Caco-2 (cell line): ENCODE results near the gene NEK11. TPM values are rescaled to one million over a fixed set of nuclear protein-coding genes. Genes with fewer than 3 reads are reported as not detected.

Experiments used
- BruUV-seq: library from RNA; stranded (reverse); fragments of 400-500 nt; replicated peaks from 2 replicates; lab custom pipeline; 2021; lab: Mats Ljungman, UMichigan
- CTCF ChIA-PET: fragments of 300-600 bp; sonication (Branson Sonifier 250); formaldehyde crosslinking; loops from one replicate; lab custom pipeline; 2022; ENCODE audit warnings: antibody characterized with exemption; lab: Charles Lee
- POLR2A ChIA-PET: fragments of 300-600 bp; sonication (Branson Sonifier 250); formaldehyde crosslinking; loops from one replicate; lab custom pipeline; 2022; ENCODE audit warnings: antibody characterized with exemption; lab: Charles Lee
- DNase-seq, 2 experiments: peaks; one replicate each; pipeline versions ENCODE4 v3.0.0 to v3.0.0-alpha.2; 2020 to 2022
- H3K27me3 ChIP-seq: replicated peaks from 2 replicates; pipeline ENCODE4 v1.6.0; 2011; ENCODE audit warnings: low read length; ENCODE audit not compliant: control insufficient read depth, insufficient read depth
- H3K36me3 ChIP-seq: 2 replicates; pipeline ENCODE4 v1.5.1; 2011; ENCODE audit warnings: low read length; ENCODE audit not compliant: control insufficient read depth, insufficient read depth
- H3K4me1 ChIP-seq: fragments of 250-450 bp; sonication (Bioruptor Pico); 2 replicates; pipeline ENCODE4 v1.5.1; 2020; ENCODE audit warnings: mild to moderate bottlenecking
- H3K4me3 ChIP-seq: 2 replicates; pipeline ENCODE4 v1.5.1; 2011; ENCODE audit warnings: low read depth, mild to moderate bottlenecking, control low read depth, low read length
- H3K9me3 ChIP-seq: fragments of 250-450 bp; sonication (Bioruptor Pico); 2 replicates; pipeline ENCODE4 v1.5.1; 2020; ENCODE audit warnings: mild to moderate bottlenecking, moderate library complexity
- H3K27ac Mint-ChIP-seq: one replicate; pipeline ENCODE4 v1.8.0; 2022; ENCODE audit warnings: mixed read lengths; ENCODE audit not compliant: unreplicated experiment
- H3K27me3 Mint-ChIP-seq: one replicate; pipeline ENCODE4 v1.8.0; 2022; ENCODE audit warnings: mixed read lengths; ENCODE audit not compliant: insufficient read depth, unreplicated experiment
- H3K36me3 Mint-ChIP-seq: one replicate; pipeline ENCODE4 v1.8.0; 2022; ENCODE audit warnings: mild to moderate bottlenecking, mixed read lengths; ENCODE audit not compliant: insufficient read depth, unreplicated experiment
- H3K4me1 Mint-ChIP-seq: one replicate; pipeline ENCODE4 v1.8.0; 2022; ENCODE audit warnings: low read depth, mixed read lengths; ENCODE audit not compliant: unreplicated experiment
- H3K4me3 Mint-ChIP-seq: one replicate; pipeline ENCODE4 v1.8.0; 2022; ENCODE audit warnings: mild to moderate bottlenecking, moderate library complexity, mixed read lengths; ENCODE audit not compliant: unreplicated experiment
- H3K9me3 Mint-ChIP-seq: one replicate; pipeline ENCODE4 v1.8.0; 2022; ENCODE audit warnings: mixed read lengths; ENCODE audit not compliant: unreplicated experiment
- intact Hi-C: fragments of 100-400 bp; cut with micrococcal nuclease; formaldehyde crosslinking; loops from one replicate; pipeline ENCODE4 v1.10.0; 2022; ENCODE audit not compliant: unreplicated experiment
- total RNA-seq: library from RNA; stranded (reverse); gene quantifications from 2 replicates; pipeline ENCODE4 v1.2.3, GENCODE V29; 2022
- TF ChIP-seq, protein P1 (sequence below), 2 experiments: fragments of 200-600 bp in 1 of 2; IDR thresholded peaks; 1 replicate in 1 of 2; 2 replicates in 1 of 2; pipeline versions ENCODE4 v1.5.1 to v1.8.0; 2011 to 2022; ENCODE audit warnings: antibody characterized with exemption in 1 of 2, control low read depth in 1 of 2, inconsistent platforms in 1 of 2, low read depth in 1 of 2, low read length in 1 of 2, mild to moderate bottlenecking in 1 of 2, moderate library complexity in 1 of 2; ENCODE audit not compliant: insufficient read depth in 1 of 2, severe bottlenecking in 1 of 2, unreplicated experiment in 1 of 2

Gene NEK11
- total RNA-seq, 1 experiment from 2014 or later, result 4.4 TPM

- no peaks in the 10 kb centered on the region for H3K27me3 ChIP-seq
- H3K27ac Mint-ChIP-seq, result no peak overlapping the region
- DNase-seq, result no peak
- no peaks in the 10 kb centered on the region for H3K36me3 ChIP-seq
- no peaks in the 10 kb centered on the region for H3K9me3 ChIP-seq
- TF ChIP-seq, protein P1, sequence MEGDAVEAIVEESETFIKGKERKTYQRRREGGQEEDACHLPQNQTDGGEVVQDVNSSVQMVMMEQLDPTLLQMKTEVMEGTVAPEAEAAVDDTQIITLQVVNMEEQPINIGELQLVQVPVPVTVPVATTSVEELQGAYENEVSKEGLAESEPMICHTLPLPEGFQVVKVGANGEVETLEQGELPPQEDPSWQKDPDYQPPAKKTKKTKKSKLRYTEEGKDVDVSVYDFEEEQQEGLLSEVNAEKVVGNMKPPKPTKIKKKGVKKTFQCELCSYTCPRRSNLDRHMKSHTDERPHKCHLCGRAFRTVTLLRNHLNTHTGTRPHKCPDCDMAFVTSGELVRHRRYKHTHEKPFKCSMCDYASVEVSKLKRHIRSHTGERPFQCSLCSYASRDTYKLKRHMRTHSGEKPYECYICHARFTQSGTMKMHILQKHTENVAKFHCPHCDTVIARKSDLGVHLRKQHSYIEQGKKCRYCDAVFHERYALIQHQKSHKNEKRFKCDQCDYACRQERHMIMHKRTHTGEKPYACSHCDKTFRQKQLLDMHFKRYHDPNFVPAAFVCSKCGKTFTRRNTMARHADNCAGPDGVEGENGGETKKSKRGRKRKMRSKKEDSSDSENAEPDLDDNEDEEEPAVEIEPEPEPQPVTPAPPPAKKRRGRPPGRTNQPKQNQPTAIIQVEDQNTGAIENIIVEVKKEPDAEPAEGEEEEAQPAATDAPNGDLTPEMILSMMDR (IDR thresholded peaks at IDR 0.05; ENCODE audit: insufficient read depth in 1 of 2, low read depth in 1 of 2, low read length in 1 of 2, severe bottlenecking in 1 of 2, unreplicated experiment in 1 of 2), result no peak
- POLR2A ChIA-PET, result no interaction called here
- H3K4me1 Mint-ChIP-seq, result no peaks in the 10 kb centered on the region
- H3K4me3 ChIP-seq, result no peak overlapping the region
- BruUV-seq, result no TSS peak
- intact Hi-C loops, result no loop called here
- H3K27me3 Mint-ChIP-seq, result no peaks in the 10 kb centered on the region
- CTCF ChIA-PET, result no interaction called here
- no peaks in the 10 kb centered on the region for H3K36me3 Mint-ChIP-seq
- H3K4me1 ChIP-seq, result no peaks in the 10 kb centered on the region
- no peak overlapping the region for H3K4me3 Mint-ChIP-seq
- no peaks in the 10 kb centered on the region for H3K9me3 Mint-ChIP-seq
Observed at GRCh38 chr3:131169331-131169730, 142.7 kb downstream of the NEK11 start.

DNA sequence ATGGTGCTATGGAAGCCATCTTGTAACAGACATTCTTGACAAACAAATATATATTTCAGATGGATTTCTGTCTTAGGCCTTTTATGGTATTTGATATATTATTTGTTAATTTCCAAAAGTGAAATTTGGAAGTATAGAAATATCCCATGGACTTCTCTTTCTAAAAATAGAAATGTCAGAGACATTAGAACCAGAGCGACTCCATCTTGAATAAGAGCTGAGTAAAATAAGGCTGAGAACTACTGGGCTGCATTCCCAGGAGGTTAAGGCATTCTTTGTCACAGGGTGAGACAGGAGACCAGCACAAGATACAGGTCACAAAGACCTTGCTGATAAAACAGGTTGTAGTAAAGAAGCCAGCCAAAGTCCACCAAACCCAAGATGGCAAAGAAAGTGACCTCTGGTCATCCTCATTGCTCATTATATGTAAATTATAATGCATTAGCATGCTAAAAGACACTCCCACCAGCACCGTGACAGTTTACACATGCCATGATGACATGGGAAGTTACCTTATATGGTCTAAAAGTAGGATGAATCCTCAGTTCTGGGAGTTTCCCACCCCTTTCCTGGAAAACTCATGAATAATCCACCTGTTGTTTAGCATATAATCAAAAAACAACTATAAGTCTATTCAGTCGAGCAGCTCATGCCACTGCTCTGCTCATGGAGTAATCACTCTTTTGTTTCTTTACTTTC, 146.0 kb downstream of the NEK11 start:
- H3K4me3 Mint-ChIP-seq, result no peak overlapping the region
- H3K27me3 Mint-ChIP-seq, result no peaks in the 10 kb centered on the region
- no peaks in the 10 kb centered on the region for H3K4me1 Mint-ChIP-seq
- intact Hi-C loops, result no loop called here
- H3K4me3 ChIP-seq, result no peak overlapping the region
- TF ChIP-seq, protein P1 (IDR thresholded peaks at IDR 0.05; ENCODE audit: insufficient read depth in 1 of 2, low read depth in 1 of 2, low read length in 1 of 2, severe bottlenecking in 1 of 2, unreplicated experiment in 1 of 2), result no peak
- H3K27me3 ChIP-seq, result no peaks in the 10 kb centered on the region
- no peak for DNase-seq
- H3K36me3 ChIP-seq, result no peaks in the 10 kb centered on the region
- POLR2A ChIA-PET, result no interaction called here
- no peaks in the 10 kb centered on the region for H3K36me3 Mint-ChIP-seq
- no peaks in the 10 kb centered on the region for H3K4me1 ChIP-seq
- H3K9me3 Mint-ChIP-seq, result no peaks in the 10 kb centered on the region
- H3K27ac Mint-ChIP-seq, result no peak overlapping the region
- CTCF ChIA-PET, result no interaction called here
- no TSS peak for BruUV-seq
- no peaks in the 10 kb centered on the region for H3K9me3 ChIP-seq

DNA sequence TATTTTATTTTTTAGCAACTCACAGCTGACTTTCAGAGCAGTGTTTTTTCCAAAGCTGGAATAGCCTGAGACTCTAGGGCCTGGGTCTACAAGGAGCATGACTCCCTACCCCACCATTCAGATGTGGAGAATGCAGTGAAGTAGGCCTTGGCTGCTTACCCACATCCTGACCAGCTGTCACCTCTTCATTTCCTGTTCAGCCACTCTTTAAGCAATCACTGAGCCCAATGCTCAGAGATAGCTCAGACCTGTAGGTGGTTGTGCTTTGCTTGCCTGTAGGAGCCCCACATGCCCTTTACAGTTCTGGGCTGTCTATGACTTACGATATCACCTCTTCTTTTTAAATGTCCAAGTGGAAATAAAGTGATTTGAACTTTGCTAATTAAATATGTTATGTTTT, 148.1 kb downstream of the NEK11 start:
- no peaks in the 10 kb centered on the region for H3K4me1 ChIP-seq
- no peaks in the 10 kb centered on the region for H3K27me3 Mint-ChIP-seq
- no peaks in the 10 kb centered on the region for H3K36me3 Mint-ChIP-seq
- BruUV-seq, result no TSS peak
- intact Hi-C loops, result no loop called here
- POLR2A ChIA-PET, result no interaction called here
- no peaks in the 10 kb centered on the region for H3K4me1 Mint-ChIP-seq
- no peaks in the 10 kb centered on the region for H3K9me3 ChIP-seq
- H3K27ac Mint-ChIP-seq, result no peak overlapping the region
- H3K4me3 Mint-ChIP-seq, result no peak overlapping the region
- H3K4me3 ChIP-seq, result no peak overlapping the region
- TF ChIP-seq, protein P1 (IDR thresholded peaks at IDR 0.05; ENCODE audit: insufficient read depth in 1 of 2, low read depth in 1 of 2, low read length in 1 of 2, severe bottlenecking in 1 of 2, unreplicated experiment in 1 of 2), result no peak
- DNase-seq, result no peak
- H3K27me3 ChIP-seq, result no peaks in the 10 kb centered on the region
- H3K9me3 Mint-ChIP-seq, result no peaks in the 10 kb centered on the region
- CTCF ChIA-PET, result no interaction called here
- H3K36me3 ChIP-seq, result no peaks in the 10 kb centered on the region
